Left ventricle myocardium inferior (tissue), 1 donor: ENCODE measurements around the gene CD99L2. TPM values are rescaled to one million over a fixed set of nuclear protein-coding genes. Genes with fewer than 3 reads are reported as not detected.

Source experiments
- DNase-seq: peaks from one replicate; pipeline ENCODE4 v3.0.0-alpha.2; 2020
- H3K27ac ChIP-seq: fragments of 200-600 bp; replicated peaks from 2 replicates; pipeline ENCODE4 v1.8.0; 2021
- H3K27me3 ChIP-seq: fragments of 200-600 bp; 2 replicates; pipeline ENCODE4 v1.8.0; 2021; ENCODE audit warnings: low read depth
- H3K36me3 ChIP-seq: fragments of 200-600 bp; 2 replicates; pipeline ENCODE4 v1.8.0; 2021
- H3K4me1 ChIP-seq: fragments of 200-600 bp; 2 replicates; pipeline ENCODE4 v1.8.0; 2021
- H3K4me3 ChIP-seq: fragments of 200-600 bp; 2 replicates; pipeline ENCODE4 v1.8.0; 2021; ENCODE audit warnings: mild to moderate bottlenecking, moderate library complexity
- H3K9me3 ChIP-seq: fragments of 200-600 bp; replicated peaks from 2 replicates; pipeline ENCODE4 v1.8.0; 2021
- intact Hi-C: fragments of 100-400 bp; cut with micrococcal nuclease; formaldehyde crosslinking; loops from one replicate; pipeline ENCODE4 v1.11.0; 2022
- total RNA-seq: library from RNA; stranded (reverse); fragmentation: NEBNext Ultra II Directional; extraction: Animal tissue kit (Norgen Biotek cat#: 25700); gene quantifications from one replicate; pipeline ENCODE4 v1.2.1, GENCODE V29; 2021
- TF ChIP-seq, protein P1 (sequence below): fragments of 200-600 bp; IDR thresholded peaks from 2 replicates; pipeline ENCODE4 v1.8.0; 2021; ENCODE audit warnings: antibody characterized with exemption, mild to moderate bottlenecking, borderline replicate concordance
- donor health status: DM: no; HTN: yes; CAD: no; lungs with severe emphysema.

The CD99L2 gene
- total RNA-seq, 1 donor from 2014 or later, result 68.1 TPM

DNA sequence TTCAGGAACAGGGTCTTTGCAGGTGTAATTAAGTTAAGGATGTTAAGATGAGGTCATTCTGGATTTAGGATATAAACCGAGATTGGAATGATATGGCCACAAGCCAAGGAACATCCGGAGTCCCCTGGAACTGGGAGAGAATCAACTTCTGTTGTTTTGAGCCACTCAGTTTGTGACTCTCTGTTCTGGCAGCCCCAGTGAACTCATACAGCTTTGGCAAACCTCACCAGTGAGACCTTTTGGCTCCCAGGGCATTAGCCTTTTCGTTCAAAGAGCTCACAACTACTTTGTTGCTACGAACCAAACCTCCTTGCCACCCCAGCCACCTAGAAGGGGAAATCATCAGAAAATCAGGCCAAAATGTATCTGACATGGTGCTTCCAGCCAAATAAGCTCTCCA is 124.8 kb downstream of the CD99L2 start:
- H3K9me3 ChIP-seq, result no peaks in the 10 kb centered on the region

DNA sequence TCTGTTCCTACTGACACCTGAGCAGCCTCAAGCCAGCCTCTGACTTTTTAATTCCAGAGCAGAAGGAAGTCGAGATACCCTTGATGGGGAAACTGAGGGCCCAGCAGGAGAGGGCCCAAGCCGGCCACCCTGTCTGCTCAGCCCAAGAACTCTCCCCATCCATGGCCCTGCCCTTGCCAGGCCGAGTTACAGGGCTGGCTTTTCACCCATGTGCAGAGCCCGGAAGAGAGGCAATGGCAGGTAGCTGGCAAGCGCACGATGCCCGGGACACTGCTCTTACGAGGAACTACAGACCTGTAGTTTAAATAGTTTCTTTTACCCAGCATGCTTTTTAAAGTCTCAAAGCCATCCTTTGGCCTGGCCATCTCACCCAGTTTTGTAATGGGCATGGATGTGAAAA is 125.4 kb downstream of the CD99L2 start:
- Histone ChIP-seq H3K27me3 (no peaks in the 10 kb centered on the region), H3K27ac (no peak overlapping the region), H3K9me3 (no peaks in the 10 kb centered on the region), H3K36me3 (peaks cover 7% of the 10 kb centered on the region), H3K4me1 (no peaks in the 10 kb centered on the region), H3K4me3 (no peak overlapping the region)
- TF ChIP-seq, protein P1, sequence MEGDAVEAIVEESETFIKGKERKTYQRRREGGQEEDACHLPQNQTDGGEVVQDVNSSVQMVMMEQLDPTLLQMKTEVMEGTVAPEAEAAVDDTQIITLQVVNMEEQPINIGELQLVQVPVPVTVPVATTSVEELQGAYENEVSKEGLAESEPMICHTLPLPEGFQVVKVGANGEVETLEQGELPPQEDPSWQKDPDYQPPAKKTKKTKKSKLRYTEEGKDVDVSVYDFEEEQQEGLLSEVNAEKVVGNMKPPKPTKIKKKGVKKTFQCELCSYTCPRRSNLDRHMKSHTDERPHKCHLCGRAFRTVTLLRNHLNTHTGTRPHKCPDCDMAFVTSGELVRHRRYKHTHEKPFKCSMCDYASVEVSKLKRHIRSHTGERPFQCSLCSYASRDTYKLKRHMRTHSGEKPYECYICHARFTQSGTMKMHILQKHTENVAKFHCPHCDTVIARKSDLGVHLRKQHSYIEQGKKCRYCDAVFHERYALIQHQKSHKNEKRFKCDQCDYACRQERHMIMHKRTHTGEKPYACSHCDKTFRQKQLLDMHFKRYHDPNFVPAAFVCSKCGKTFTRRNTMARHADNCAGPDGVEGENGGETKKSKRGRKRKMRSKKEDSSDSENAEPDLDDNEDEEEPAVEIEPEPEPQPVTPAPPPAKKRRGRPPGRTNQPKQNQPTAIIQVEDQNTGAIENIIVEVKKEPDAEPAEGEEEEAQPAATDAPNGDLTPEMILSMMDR, result no peak
- intact Hi-C loops, result loop anchor here (5.0 kb wide), 1 partner anchor 309 kb away; no protein-coding TSS in a partner anchor
- DNase-seq, result no peak

More for the DNA sequence above, 124.8 kb downstream of the CD99L2 start:
- Histone ChIP-seq H3K4me1 (no peaks in the 10 kb centered on the region), H3K27ac (no peak overlapping the region), H3K36me3 (peaks cover 7% of the 10 kb centered on the region), H3K27me3 (no peaks in the 10 kb centered on the region), H3K4me3 (no peak overlapping the region)
- intact Hi-C loops, result loop anchor here (5.0 kb wide), 1 partner anchor 309 kb away; no protein-coding TSS in a partner anchor
- TF ChIP-seq, protein P1, result no peak
- DNase-seq, result no peak

- Histone ChIP-seq H3K27me3 (no peaks in the 10 kb centered on the region), H3K27ac (no peak overlapping the region), H3K36me3 (peaks cover 7% of the 10 kb centered on the region), H3K4me3 (no peak overlapping the region), H3K9me3 (no peaks in the 10 kb centered on the region), H3K4me1 (peaks cover 7% of the 10 kb centered on the region)
- TF ChIP-seq, protein P1, result peak; percentile 80
- intact Hi-C loops, result loop anchor here (5.0 kb wide), 1 partner anchor 310 kb away; no protein-coding TSS in a partner anchor
- peak; percentile 71 for DNase-seq
Measured at GRCh38 chrX:150772150-150772970, 126.1 kb downstream of the CD99L2 start.

GRCh38 chrX:150771116-150771515 is 127.4 kb downstream of the CD99L2 start:
- H3K9me3 ChIP-seq, result no peaks in the 10 kb centered on the region
- intact Hi-C loops, result loop anchor here (5.0 kb wide), 1 partner anchor 311 kb away; no protein-coding TSS in a partner anchor
- H3K27ac ChIP-seq, result no peak overlapping the region
- no peak overlapping the region for H3K4me3 ChIP-seq
- TF ChIP-seq, protein P1, result no peak
- no peaks in the 10 kb centered on the region for H3K36me3 ChIP-seq
- no peaks in the 10 kb centered on the region for H3K27me3 ChIP-seq
- no peak for DNase-seq
- H3K4me1 ChIP-seq, result peaks cover 14% of the 10 kb centered on the region

GRCh38 chrX:150770623-150771022 is 127.8 kb downstream of the CD99L2 start:
- Histone ChIP-seq H3K27ac (no peak overlapping the region), H3K9me3 (no peaks in the 10 kb centered on the region), H3K4me1 (peaks cover 14% of the 10 kb centered on the region), H3K4me3 (no peak overlapping the region), H3K36me3 (no peaks in the 10 kb centered on the region), H3K27me3 (no peaks in the 10 kb centered on the region)
- TF ChIP-seq, protein P1, result no peak
- no peak for DNase-seq
- intact Hi-C loops, result loop anchor here (5.0 kb wide), 1 partner anchor 312 kb away; no protein-coding TSS in a partner anchor
